GM19239 (cell line): ENCODE measurements around the gene MAP3K1.

ENCODE experiments used
- DNase-seq: peaks from one replicate; pipeline ENCODE4 v3.0.0; 2011; ENCODE audit warnings: low spot score; ENCODE audit not compliant: insufficient read length
- FAIRE-seq: peaks from 2 replicates; lab custom pipeline; 2011; peaks lifted over from hg19 to GRCh38; lab: Jason Lieb, UNC

Gene MAP3K1

GRCh38 chr5:56840597-56840996, 25.2 kb downstream of the MAP3K1 start:
- FAIRE-seq (peak; percentile 70), DNase-seq (no peak)

GRCh38 chr5:56845277-56845676, 29.9 kb downstream of the MAP3K1 start:
- DNase-seq (no peak), FAIRE-seq (no peak)

GRCh38 chr5:56845904-56846480, 30.6 kb downstream of the MAP3K1 start:
- FAIRE-seq (no peak), DNase-seq (no peak)

GRCh38 chr5:56848206-56848605, 32.9 kb downstream of the MAP3K1 start:
- DNase-seq = no peak

GRCh38 chr5:56849671-56850070, 34.3 kb downstream of the MAP3K1 start:
- DNase-seq (no peak), FAIRE-seq (no peak)

More at GRCh38 chr5:56848206-56848605, 32.9 kb downstream of the MAP3K1 start:
- FAIRE-seq = no peak

GRCh38 chr5:56850423-56850822, 35.1 kb downstream of the MAP3K1 start:
- no peak for DNase-seq
- FAIRE-seq = no peak

- peak; percentile 71 for FAIRE-seq
Observed at GRCh38 chr5:56851258-56851941, 36.1 kb downstream of the MAP3K1 start.

GRCh38 chr5:56852228-56853000, 37.1 kb downstream of the MAP3K1 start:
- DNase-seq = no peak
- no peak for FAIRE-seq

More at GRCh38 chr5:56851258-56851941, 36.1 kb downstream of the MAP3K1 start:
- no peak for DNase-seq

- no peak for DNase-seq
- no peak for FAIRE-seq
Observed at GRCh38 chr5:56853698-56854097, 38.3 kb downstream of the MAP3K1 start.

- no peak for FAIRE-seq
- no peak for DNase-seq
Observed at GRCh38 chr5:56854920-56855319, 39.6 kb downstream of the MAP3K1 start.

- FAIRE-seq (no peak), DNase-seq (no peak)
Observed at GRCh38 chr5:56856541-56857178, 41.3 kb downstream of the MAP3K1 start.

- FAIRE-seq = no peak
- DNase-seq = no peak
Observed at GRCh38 chr5:56858777-56859442, 43.6 kb downstream of the MAP3K1 start.

- DNase-seq (no peak), FAIRE-seq (no peak)
Observed at GRCh38 chr5:56861893-56862485, 46.6 kb downstream of the MAP3K1 start.

- DNase-seq = no peak
- no peak for FAIRE-seq
Observed at GRCh38 chr5:56862909-56863308, 47.6 kb downstream of the MAP3K1 start.

- DNase-seq (no peak), FAIRE-seq (no peak)
Observed at GRCh38 chr5:56871777-56872176, 56.4 kb downstream of the MAP3K1 start.

- FAIRE-seq (peak; percentile 4), DNase-seq (no peak)
Observed at GRCh38 chr5:56873056-56873455, 57.7 kb downstream of the MAP3K1 start.

GRCh38 chr5:56876327-56876726, 61.0 kb downstream of the MAP3K1 start:
- DNase-seq (no peak), FAIRE-seq (no peak)

- DNase-seq = no peak
- no peak for FAIRE-seq
Observed at GRCh38 chr5:56881571-56881970, 66.2 kb downstream of the MAP3K1 start.

GRCh38 chr5:56893251-56893951, 78.1 kb downstream of the MAP3K1 start:
- DNase-seq = no peak
- FAIRE-seq = no peak
